H1 (cell line): ENCODE data around the gene ITGAE. TPM values are rescaled to one million over a fixed set of nuclear protein-coding genes. Genes with fewer than 3 reads are reported as not detected.
"Not testable (repeated sequence)": the region's sequence is repeated elsewhere in the genome, so short reads cannot be mapped to it uniquely, and the experiment has no call there.

Experiments used
- CTCF ChIA-PET: fragments of 300-600 bp; sonication (Branson Sonifier 250); formaldehyde crosslinking; loops from one replicate; lab custom pipeline; 2021; ENCODE audit not compliant: partially characterized antibody; lab: Charles Lee
- POLR2A ChIA-PET: fragments of 300-600 bp; sonication (Branson Sonifier 250); formaldehyde crosslinking; loops from one replicate; lab custom pipeline; 2021; ENCODE audit warnings: inconsistent platforms; ENCODE audit not compliant: partially characterized antibody; lab: Charles Lee
- DNase-seq, 2 experiments: peaks; one replicate each; pipeline versions ENCODE4 v3.0.0 to v3.0.0-alpha.2; 2010 to 2022; ENCODE audit warnings: low spot score in 2 of 2, low read depth in 1 of 2, mixed read lengths in 1 of 2
- FAIRE-seq: peaks from 2 replicates; lab custom pipeline; 2011; peaks lifted over from hg19 to GRCh38; lab: Jason Lieb, UNC
- H2AFZ ChIP-seq: 2 replicates; pipeline ENCODE4 v1.8.1; 2012; ENCODE audit warnings: low read length, inconsistent platforms
- H2AK5ac ChIP-seq: 2 replicates; pipeline ENCODE4 v1.6.1; 2013; ENCODE audit warnings: low read depth, low read length
- H2BK120ac ChIP-seq: replicated peaks from 2 replicates; pipeline ENCODE3; 2013; ENCODE audit warnings: low read depth, low read length, inconsistent platforms
- H2BK12ac ChIP-seq: 2 replicates; pipeline ENCODE4 v1.6.1; 2013; ENCODE audit warnings: low read depth, low read length
- H2BK15ac ChIP-seq: 2 replicates; pipeline ENCODE4 v1.6.1; 2013; ENCODE audit warnings: low read length
- H2BK20ac ChIP-seq: 2 replicates; pipeline ENCODE4 v1.6.1; 2013; ENCODE audit warnings: low read length
- H2BK5ac ChIP-seq: 2 replicates; pipeline ENCODE4 v1.6.1; 2013; ENCODE audit warnings: low read depth, low read length
- H3K14ac ChIP-seq: 2 replicates; pipeline ENCODE4 v1.6.1; 2013; ENCODE audit warnings: inconsistent platforms; ENCODE audit not compliant: insufficient read length
- H3K18ac ChIP-seq: 2 replicates; pipeline ENCODE4 v1.6.1; 2013; ENCODE audit warnings: low read length; ENCODE audit errors: extremely low read depth
- H3K23ac ChIP-seq: 2 replicates; pipeline ENCODE4 v1.6.1; 2013; ENCODE audit warnings: inconsistent platforms; ENCODE audit not compliant: insufficient read length
- H3K23me2 ChIP-seq: 2 replicates; pipeline ENCODE4 v1.6.1; 2013; ENCODE audit warnings: low read depth, low read length
- H3K27ac ChIP-seq: 2 replicates; pipeline ENCODE4 v1.6.1; 2011; ENCODE audit warnings: low read depth, low read length, inconsistent platforms
- H3K27me3 ChIP-seq, 4 experiments: replicated peaks in 1 of 4; 1 replicate in 1 of 4; 2 replicates in 3 of 4; pipeline versions ENCODE4 v1.6.1 to v1.8.1; 2011 to 2013; ENCODE audit warnings: low read length in 3 of 4, mild to moderate bottlenecking in 3 of 4, inconsistent platforms in 2 of 4, mixed read lengths in 2 of 4, moderate library complexity in 1 of 4; ENCODE audit not compliant: control insufficient read depth in 3 of 4, insufficient read depth in 3 of 4; ENCODE audit errors: extremely low read depth in 1 of 4
- H3K36me3 ChIP-seq, 4 experiments: 2 replicates each; pipeline versions ENCODE4 v1.6.1 to v1.8.1; 2011 to 2013; ENCODE audit warnings: mild to moderate bottlenecking in 4 of 4, low read length in 3 of 4, moderate library complexity in 2 of 4, control low read depth in 1 of 4, inconsistent platforms in 1 of 4; ENCODE audit not compliant: insufficient read depth in 4 of 4, control insufficient read depth in 2 of 4
- H3K4ac ChIP-seq: replicated peaks from 2 replicates; pipeline ENCODE3; 2013; ENCODE audit warnings: low read length, low read depth, mixed read lengths, inconsistent platforms; ENCODE audit not compliant: insufficient read length
- H3K4me1 ChIP-seq, 4 experiments: replicated peaks in 1 of 4; 1 replicate in 1 of 4; 2 replicates in 3 of 4; pipeline versions ENCODE4 v1.6.1 to v1.8.1; 2011 to 2013; ENCODE audit warnings: low read length in 3 of 4, inconsistent platforms in 2 of 4, mixed read lengths in 1 of 4; ENCODE audit not compliant: insufficient read depth in 4 of 4, control insufficient read depth in 3 of 4
- H3K4me2 ChIP-seq, 2 experiments: 2 replicates each; pipeline versions ENCODE4 v1.6.1 to v1.8.1; 2011 to 2013; ENCODE audit warnings: low read depth in 2 of 2, low read length in 2 of 2, control low read depth in 1 of 2, inconsistent platforms in 1 of 2, mild to moderate bottlenecking in 1 of 2; ENCODE audit not compliant: insufficient read depth in 1 of 2
- H3K4me3 ChIP-seq, 4 experiments: fragments of 200-600, 300-600 bp in 1 of 4; sonication (generic), shearing (Covaris generic), sonication (Bioruptor Twin) in 1 of 4; 2 replicates each; pipeline versions ENCODE4 v1.5.1 to v1.8.1; 2011 to 2016; ENCODE audit warnings: low read length in 4 of 4, low read depth in 3 of 4, control low read depth in 2 of 4, inconsistent platforms in 2 of 4, mild to moderate bottlenecking in 2 of 4, mixed read lengths in 1 of 4, moderate library complexity in 1 of 4; ENCODE audit not compliant: insufficient read depth in 2 of 4; ENCODE audit errors: extremely low read depth in 1 of 4
- H3K56ac ChIP-seq: replicated peaks from 2 replicates; pipeline ENCODE3; 2013; ENCODE audit warnings: low read depth, mild to moderate bottlenecking, mixed read lengths, low read length, inconsistent platforms; ENCODE audit not compliant: insufficient read length
- H3K79me1 ChIP-seq: 2 replicates; pipeline ENCODE4 v1.6.1; 2013; ENCODE audit warnings: low read depth, low read length, control low read depth
- H3K79me2 ChIP-seq, 2 experiments: 2 replicates each; pipeline versions ENCODE4 v1.6.1 to v1.8.1; 2012 to 2013; ENCODE audit warnings: low read length in 2 of 2, mild to moderate bottlenecking in 2 of 2, inconsistent platforms in 1 of 2; ENCODE audit not compliant: insufficient read depth in 2 of 2, control insufficient read depth in 1 of 2
- H3K9ac ChIP-seq, 4 experiments: replicated peaks in 1 of 4; 1 replicate in 1 of 4; 2 replicates in 3 of 4; pipeline versions ENCODE4 v1.6.1 to v1.8.1; 2011 to 2013; ENCODE audit warnings: low read depth in 3 of 4, low read length in 3 of 4, control low read depth in 2 of 4, mild to moderate bottlenecking in 2 of 4, moderate library complexity in 2 of 4, inconsistent platforms in 1 of 4; ENCODE audit errors: extremely low read depth in 1 of 4
- H3K9me3 ChIP-seq, 2 experiments: 2 replicates each; pipeline versions ENCODE4 v1.6.1 to v1.8.1; 2012 to 2013; ENCODE audit warnings: mild to moderate bottlenecking in 2 of 2, moderate library complexity in 2 of 2, control low read depth in 1 of 2, inconsistent platforms in 1 of 2, low read depth in 1 of 2, low read length in 1 of 2, mixed read lengths in 1 of 2; ENCODE audit not compliant: insufficient read depth in 2 of 2
- H4K20me1 ChIP-seq, 2 experiments: replicated peaks in 1 of 2; 2 replicates each; pipeline versions ENCODE3 to v1.8.1; 2011 to 2013; ENCODE audit warnings: inconsistent platforms in 2 of 2, low read length in 2 of 2, mild to moderate bottlenecking in 1 of 2; ENCODE audit not compliant: insufficient read depth in 2 of 2, control insufficient read depth in 1 of 2
- H4K5ac ChIP-seq: 2 replicates; pipeline ENCODE4 v1.6.1; 2013; ENCODE audit warnings: low read length, low read depth, mixed read lengths, inconsistent platforms; ENCODE audit not compliant: insufficient read length
- H4K8ac ChIP-seq: 2 replicates; pipeline ENCODE4 v1.8.0; 2013; ENCODE audit warnings: mild to moderate bottlenecking, moderate library complexity, low read length, inconsistent platforms; ENCODE audit not compliant: insufficient read depth; ENCODE audit errors: extremely low read depth
- H4K91ac ChIP-seq: replicated peaks from 2 replicates; pipeline ENCODE3; 2013; ENCODE audit warnings: low read length, mixed read lengths, inconsistent platforms; ENCODE audit not compliant: insufficient read length
- SP1 ChIP-seq: IDR thresholded peaks from 2 replicates; pipeline ENCODE4 v1.6.1; 2011; ENCODE audit warnings: low read depth, low read length
- WGBS, 2 experiments: shearing (Covaris generic) in 1 of 2; methylation state at CpG; one replicate each; pipeline versions ENCODE4 v1.1.6 to v1.1.7; 2013 to 2015; ENCODE audit warnings: low lambda C conversion rate in 2 of 2, mixed read lengths in 2 of 2, inconsistent platforms in 1 of 2, low coverage in 1 of 2, missing lambda C conversion rate in 1 of 2; ENCODE audit not compliant: insufficient replicate concordance in 2 of 2, insufficient coverage in 1 of 2, insufficient read length in 1 of 2; ENCODE audit errors: extremely low coverage in 1 of 2, missing lambda C conversion rate in 1 of 2; 5-methylcytosine and 5-hydroxymethylcytosine counted together
- polyA plus RNA-seq, 7 experiments: library from polyadenylated mRNA; depleted of rRNA in 3 of 7; stranded (reverse) in 5 of 7; unstranded in 2 of 7; fragments of >200 nt in 5 of 7; fragments of 200-250 nt in 2 of 7; gene quantifications; 1 replicate in 5 of 7; 2 replicates in 1 of 7; 4 replicates in 1 of 7; pipeline versions ENCODE4 v1.2.1 to v1.2.3, GENCODE V29; 2011 to 2013; ENCODE audit warnings: missing spikeins in 2 of 7, mixed read lengths in 2 of 7
- total RNA-seq: library from RNA; stranded (reverse); fragmentation: NEBNext Ultra II Directional; extraction: Animal tissue kit (Norgen Biotek cat#: 25700); gene quantifications from 2 replicates; pipeline ENCODE4 v1.2.1, GENCODE V29; 2021

The ITGAE gene
- total and polyA plus RNA-seq, 2 of the 8 experiments (the other 6 are each of a cell fraction or from before 2014, with no cell fraction given): 23.2 to 43.1 TPM

DNA sequence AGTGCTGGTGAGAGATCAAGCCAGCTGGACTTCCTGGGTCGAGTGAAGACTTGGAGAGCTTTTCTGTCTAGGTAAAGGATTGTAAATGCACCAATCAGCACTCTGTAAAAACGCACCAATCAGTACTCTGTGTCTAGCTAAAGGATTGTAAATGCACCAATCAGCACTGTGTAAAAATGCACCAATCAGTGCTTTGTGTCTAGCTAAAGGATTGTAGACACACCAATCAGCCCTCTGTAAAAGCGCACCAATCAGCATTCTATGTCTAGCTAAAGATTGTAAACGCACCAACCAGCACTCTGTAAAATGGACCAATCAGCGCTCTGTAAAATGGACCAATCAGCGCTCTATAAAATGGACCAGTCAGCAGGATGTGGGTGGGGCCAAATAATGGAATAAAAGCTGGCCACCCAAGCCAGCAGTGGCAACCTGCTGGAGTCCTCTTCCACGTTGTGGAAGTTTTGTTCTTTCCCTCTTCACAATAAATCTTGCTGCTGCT, 98.9 kb downstream of the ITGAE start:
- not testable (repeated sequence) for H3K18ac ChIP-seq

More for the DNA sequence above, 98.9 kb downstream of the ITGAE start:
- H3K4ac ChIP-seq, H4K20me1 ChIP-seq, H3K79me1 ChIP-seq, H4K5ac ChIP-seq, H3K36me3 ChIP-seq, H3K9ac ChIP-seq, H3K79me2 ChIP-seq, H3K14ac ChIP-seq, H3K4me3 ChIP-seq, H2BK5ac ChIP-seq, H3K23me2 ChIP-seq, H3K56ac ChIP-seq, H2BK15ac ChIP-seq, H3K27me3 ChIP-seq, H3K23ac ChIP-seq, DNase-seq, H2AFZ ChIP-seq, H4K91ac ChIP-seq, H2BK12ac ChIP-seq, H2BK120ac ChIP-seq, H2AK5ac ChIP-seq, FAIRE-seq, H4K8ac ChIP-seq, H3K9me3 ChIP-seq, H3K4me2 ChIP-seq, H3K4me1 ChIP-seq, H3K27ac ChIP-seq, H2BK20ac ChIP-seq: not testable (repeated sequence)
- TF ChIP-seq SP1: peak; percentile 64; the same call in 1 of the 2 replicates
- ChIA-PET CTCF (interaction anchor here (2.6 to 3.0 kb wide), 2 partner anchors 11 to 19 kb away, joined by 7 to 17 read pairs; no protein-coding TSS in a partner anchor), POLR2A (interaction anchor here (1.2 kb wide), 1 partner anchor 9 kb away, joined by 3 read pairs; no protein-coding TSS in a partner anchor)
- 90% methylated on average over 7 of the region's 7 CpGs; no CpG with 5 or more reads in 1 of the 2 experiments for WGBS, 2 experiments
